Measurements from ENCODE around the gene DISP3.

DNA sequence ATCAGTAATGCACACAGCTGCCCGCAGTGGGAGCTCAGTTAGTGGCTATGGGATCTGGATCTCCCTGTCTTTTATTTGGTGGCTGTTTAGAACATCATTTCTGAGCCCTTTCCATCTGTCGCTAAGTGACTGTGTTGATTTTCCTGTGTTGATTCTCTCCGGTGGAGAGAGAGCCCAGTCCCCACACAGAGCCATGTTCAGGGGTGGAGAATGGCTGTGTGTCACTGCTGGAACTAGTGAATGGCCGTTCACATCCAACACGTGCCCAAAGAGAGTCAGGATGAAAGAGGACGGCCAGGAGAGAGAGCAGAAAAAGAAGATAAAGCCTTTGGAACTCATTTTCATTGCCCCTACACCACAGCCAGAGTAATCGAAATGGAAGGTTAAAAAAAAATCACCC, 99.0 kb downstream of the DISP3 start:
- TF ChIP-seq, protein P1, sequence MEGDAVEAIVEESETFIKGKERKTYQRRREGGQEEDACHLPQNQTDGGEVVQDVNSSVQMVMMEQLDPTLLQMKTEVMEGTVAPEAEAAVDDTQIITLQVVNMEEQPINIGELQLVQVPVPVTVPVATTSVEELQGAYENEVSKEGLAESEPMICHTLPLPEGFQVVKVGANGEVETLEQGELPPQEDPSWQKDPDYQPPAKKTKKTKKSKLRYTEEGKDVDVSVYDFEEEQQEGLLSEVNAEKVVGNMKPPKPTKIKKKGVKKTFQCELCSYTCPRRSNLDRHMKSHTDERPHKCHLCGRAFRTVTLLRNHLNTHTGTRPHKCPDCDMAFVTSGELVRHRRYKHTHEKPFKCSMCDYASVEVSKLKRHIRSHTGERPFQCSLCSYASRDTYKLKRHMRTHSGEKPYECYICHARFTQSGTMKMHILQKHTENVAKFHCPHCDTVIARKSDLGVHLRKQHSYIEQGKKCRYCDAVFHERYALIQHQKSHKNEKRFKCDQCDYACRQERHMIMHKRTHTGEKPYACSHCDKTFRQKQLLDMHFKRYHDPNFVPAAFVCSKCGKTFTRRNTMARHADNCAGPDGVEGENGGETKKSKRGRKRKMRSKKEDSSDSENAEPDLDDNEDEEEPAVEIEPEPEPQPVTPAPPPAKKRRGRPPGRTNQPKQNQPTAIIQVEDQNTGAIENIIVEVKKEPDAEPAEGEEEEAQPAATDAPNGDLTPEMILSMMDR (IDR thresholded peaks at IDR 0.05) = no peak
- TF ChIP-seq, protein P2, sequence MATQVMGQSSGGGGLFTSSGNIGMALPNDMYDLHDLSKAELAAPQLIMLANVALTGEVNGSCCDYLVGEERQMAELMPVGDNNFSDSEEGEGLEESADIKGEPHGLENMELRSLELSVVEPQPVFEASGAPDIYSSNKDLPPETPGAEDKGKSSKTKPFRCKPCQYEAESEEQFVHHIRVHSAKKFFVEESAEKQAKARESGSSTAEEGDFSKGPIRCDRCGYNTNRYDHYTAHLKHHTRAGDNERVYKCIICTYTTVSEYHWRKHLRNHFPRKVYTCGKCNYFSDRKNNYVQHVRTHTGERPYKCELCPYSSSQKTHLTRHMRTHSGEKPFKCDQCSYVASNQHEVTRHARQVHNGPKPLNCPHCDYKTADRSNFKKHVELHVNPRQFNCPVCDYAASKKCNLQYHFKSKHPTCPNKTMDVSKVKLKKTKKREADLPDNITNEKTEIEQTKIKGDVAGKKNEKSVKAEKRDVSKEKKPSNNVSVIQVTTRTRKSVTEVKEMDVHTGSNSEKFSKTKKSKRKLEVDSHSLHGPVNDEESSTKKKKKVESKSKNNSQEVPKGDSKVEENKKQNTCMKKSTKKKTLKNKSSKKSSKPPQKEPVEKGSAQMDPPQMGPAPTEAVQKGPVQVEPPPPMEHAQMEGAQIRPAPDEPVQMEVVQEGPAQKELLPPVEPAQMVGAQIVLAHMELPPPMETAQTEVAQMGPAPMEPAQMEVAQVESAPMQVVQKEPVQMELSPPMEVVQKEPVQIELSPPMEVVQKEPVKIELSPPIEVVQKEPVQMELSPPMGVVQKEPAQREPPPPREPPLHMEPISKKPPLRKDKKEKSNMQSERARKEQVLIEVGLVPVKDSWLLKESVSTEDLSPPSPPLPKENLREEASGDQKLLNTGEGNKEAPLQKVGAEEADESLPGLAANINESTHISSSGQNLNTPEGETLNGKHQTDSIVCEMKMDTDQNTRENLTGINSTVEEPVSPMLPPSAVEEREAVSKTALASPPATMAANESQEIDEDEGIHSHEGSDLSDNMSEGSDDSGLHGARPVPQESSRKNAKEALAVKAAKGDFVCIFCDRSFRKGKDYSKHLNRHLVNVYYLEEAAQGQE (IDR thresholded peaks at IDR 0.05; ENCODE audit: insufficient read depth in 1 of 2, low read depth in 2 of 2, low read length in 1 of 2) = no peak
- TF ChIP-seq POLR2AphosphoS5 (IDR thresholded peaks at IDR 0.05; ENCODE audit: low read depth, low read length) (no peak), SIN3A (IDR thresholded peaks at IDR 0.05; ENCODE audit: borderline replicate concordance, insufficient read depth, low read depth, low read length) (no peak)
